Measurements from ENCODE around the gene ERMP1.

GRCh38 chr9:5870020-5870339, 37.1 kb upstream of the ERMP1 start:
- TF ChIP-seq POLR2A (IDR thresholded peaks at IDR 0.05; ENCODE audit: low read length) = no peak
- no peak for TF ChIP-seq GATA1 (IDR thresholded peaks at IDR 0.05; ENCODE audit: low read depth, low read length)

Measured in erythroblast (primary cell).